NCI-H82 treated with DMSO at 0.1 percent for 48 hours (cell line): ENCODE data around the gene UBL4A.

Experiments used
- DNase-seq: peaks from one replicate; lab custom pipeline; 2025; ENCODE audit not compliant: unreplicated experiment; lab: John Stamatoyannopoulos, UW

UBL4A gene

DNA sequence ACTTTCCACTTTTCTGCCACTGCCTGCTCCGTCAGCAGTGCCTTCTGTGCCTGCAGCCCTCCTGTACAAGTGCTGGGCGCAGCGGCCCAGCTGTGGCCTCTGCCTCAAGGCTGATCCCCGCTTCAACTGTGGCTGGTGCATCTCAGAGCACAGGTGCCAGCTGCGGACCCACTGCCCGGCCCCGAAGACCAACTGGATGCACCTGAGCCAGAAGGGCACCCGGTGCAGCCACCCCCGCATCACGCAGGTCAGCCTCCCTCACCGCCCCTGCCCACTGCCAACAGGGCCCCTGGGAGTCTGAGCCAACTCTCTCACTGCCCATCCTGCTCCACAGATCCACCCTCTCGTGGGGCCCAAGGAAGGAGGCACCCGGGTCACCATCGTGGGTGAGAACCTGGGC is 20.8 kb downstream of the UBL4A start:
- DNase-seq = no peak

GRCh38 chrX:154464806-154465365 is 21.5 kb downstream of the UBL4A start:
- no peak for DNase-seq

DNA sequence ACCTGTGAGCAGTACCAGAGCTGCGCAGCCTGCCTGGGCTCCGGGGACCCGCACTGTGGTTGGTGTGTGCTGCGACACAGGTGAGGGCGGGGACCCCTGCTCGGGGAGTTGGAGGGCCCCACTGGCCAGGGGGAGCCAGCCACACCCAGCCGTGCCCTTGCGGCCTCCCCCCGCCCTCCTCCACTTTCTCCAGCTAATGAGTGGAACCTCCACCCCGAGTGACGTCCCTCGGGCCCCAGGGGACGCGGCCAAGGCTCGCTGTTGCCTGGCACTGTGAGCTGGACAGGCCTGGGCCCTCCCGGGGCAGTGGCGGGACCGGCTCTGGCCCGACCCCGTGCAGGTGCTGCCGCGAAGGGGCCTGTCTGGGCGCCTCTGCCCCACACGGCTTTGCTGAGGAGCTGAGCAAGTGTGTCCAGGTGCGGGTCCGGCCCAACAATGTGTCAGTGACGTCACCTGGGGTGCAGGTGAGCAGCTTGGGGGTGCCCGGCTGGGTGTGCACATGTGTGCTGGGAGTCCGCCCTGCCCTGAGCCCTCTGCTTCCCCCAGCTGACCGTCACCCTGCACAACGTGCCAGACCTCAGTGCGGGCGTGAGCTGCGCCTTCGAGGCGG is 22.7 kb downstream of the UBL4A start:
- no peak for DNase-seq

DNA sequence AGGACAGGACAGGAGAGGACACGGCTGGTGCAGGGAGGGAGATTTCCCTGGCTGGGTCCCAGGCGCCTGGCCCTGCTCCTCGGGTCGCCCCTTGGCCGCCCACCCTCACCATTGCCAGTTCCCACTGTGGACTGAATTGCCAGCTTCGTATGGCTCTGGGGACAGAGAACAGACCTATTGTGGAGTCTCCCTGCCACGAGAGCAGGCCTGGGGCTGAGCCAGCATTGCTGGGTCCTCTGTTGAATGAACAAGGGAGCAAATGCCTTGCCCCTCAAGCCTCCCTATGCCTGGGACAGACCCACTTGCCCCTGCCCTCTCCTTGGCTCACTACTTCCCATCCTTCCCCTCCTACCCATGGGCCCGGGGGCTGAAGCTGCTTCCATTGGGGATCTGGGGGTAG is 24.0 kb downstream of the UBL4A start:
- DNase-seq = no peak

GRCh38 chrX:154460326-154460725 is 26.1 kb downstream of the UBL4A start:
- DNase-seq = no peak

GRCh38 chrX:154459832-154460231 is 26.6 kb downstream of the UBL4A start:
- peak; percentile 13 for DNase-seq

DNA sequence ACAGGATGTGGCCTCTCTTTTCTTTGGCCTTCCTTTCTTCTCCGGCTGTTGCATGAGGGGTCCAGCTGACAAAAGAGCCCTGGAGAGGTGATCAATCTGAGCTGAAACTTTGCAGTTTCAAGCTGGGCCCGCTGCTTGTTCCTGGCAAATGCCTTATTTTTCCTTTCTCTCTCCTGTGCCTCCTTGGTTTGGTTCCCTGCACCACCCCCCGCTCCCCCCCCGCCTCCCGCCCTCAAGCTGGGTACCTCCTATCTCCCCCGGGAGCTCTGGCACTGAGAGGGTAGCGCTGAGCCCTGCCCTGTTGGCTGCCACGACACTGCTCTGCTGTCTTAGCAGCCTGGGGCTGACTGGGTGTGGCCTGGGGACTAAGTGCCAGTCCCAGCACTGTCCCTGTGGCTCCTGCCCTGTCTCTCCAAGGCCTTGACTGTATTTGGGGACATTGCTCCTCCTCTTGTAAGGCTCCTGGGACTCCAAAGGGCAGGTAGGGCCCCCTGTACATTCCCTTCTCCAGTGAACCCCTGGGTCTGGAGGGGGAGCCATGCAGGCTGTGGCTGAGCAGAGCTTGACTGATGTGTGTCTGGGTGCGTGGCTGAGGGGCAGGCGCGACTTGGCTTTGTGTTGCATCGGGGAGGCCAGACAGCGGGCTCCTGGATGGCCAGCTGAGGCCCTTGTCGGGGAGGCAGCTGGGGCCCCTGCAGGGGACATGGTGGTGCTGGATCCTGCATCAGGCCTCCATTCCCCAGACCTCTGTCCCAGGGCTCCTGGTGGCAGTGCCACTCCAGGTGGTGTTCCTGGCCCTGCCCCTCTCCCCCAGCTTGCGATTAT is 27.2 kb downstream of the UBL4A start:
- DNase-seq = no peak

DNA sequence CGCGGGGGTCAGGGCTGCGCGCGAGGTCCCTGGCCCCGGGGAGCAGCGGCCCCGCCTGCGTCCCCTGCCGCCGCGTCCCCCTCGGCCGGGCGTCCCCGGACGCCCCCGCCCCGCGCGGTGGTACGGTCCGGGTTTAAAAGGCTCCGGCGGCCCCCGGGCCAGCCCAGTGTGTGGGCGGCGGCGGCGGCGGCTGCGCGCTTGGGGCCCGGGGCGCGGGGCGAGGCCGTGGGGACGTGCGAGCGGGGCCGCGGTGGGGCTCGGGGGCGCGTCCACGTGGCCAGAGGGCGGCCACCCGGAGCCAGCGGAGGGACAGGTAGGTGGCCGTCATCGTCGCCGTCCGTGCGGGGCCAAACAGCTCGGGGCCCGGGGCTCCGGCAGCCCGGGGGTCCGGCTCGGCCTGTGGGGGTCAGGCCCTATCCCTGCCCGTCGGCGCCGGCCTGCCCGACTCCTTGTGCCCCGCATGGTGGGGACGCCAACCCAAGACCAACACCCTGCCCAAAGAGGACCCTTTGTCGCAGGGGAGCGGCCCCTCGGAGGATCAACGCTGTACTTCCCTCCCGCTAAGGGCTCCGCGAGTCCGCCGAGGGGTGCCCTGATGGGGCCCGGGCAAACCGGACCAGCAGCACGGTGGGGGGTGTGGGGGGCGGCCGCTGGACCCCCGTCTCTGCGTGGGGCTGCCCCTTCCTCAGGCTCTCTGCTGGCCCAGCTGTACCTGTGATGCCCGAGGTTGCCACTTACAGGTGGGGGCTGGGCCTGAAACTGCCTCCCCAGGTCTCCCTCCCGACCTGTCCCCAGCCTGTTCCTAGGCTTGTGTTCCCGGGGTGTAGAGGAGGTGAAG is 28.1 kb downstream of the UBL4A start, which contains the start of gene PLXNA3:
PLXNA3 (plus strand) TSS at position 166 of the 838 bp plus-strand sequence. CDS start 1,903 bp downstream, outside the sequence.
- no peak for DNase-seq

DNA sequence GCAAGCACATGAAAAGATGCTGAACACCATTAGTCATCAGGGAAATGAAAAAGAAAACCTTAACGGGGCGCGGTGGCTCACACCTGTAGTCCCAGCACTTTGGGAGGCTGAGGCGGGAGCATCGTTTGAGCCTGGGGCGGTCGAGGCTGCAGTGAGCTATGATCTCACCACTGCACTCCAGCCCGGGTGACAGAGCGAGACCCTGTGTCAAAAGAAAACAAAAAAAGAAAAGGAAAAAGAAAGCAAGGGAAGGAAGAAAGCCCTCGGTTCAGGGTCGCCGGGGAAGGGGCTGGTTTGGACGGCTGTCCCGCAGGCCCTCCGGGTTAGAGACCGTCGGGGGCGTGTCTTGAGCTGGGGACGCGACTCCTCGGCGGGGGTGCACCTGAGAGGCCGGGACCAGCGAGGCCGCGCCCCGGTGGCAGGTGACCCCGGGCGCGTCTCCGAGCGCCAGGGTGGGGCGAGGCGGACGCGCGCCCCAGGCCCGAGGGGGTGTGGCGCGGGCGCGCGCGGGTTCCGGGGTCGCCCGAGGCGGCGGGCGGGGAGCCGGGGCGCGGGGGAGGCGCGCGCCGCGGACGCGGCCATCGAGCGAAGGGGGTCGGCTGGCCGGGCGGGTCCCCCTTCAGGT is 28.8 kb downstream of the UBL4A start:
- no peak for DNase-seq

- DNase-seq = no peak
Observed at GRCh38 chrX:154452823-154453222, 33.6 kb downstream of the UBL4A start.

DNA sequence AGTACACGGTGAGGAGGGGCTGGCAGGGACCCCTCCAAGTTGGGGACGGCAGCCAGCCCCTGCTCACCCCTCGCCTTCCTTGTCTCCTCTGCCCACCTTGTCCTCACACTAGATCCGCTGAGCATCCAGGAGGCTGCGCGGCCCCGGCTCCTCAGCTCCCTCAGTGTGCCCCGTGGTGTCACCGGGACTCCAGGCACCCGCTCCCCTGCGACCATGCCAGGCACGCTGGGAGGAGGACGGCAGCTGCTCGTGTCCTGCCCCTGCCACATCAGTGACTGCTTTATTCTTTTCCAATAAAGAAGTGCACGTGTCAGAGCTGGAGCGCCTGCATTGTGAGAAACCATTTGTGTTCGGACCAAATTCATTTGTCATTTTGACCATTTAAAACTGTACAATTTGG is 36.1 kb downstream of the UBL4A start:
- no peak for DNase-seq

DNA sequence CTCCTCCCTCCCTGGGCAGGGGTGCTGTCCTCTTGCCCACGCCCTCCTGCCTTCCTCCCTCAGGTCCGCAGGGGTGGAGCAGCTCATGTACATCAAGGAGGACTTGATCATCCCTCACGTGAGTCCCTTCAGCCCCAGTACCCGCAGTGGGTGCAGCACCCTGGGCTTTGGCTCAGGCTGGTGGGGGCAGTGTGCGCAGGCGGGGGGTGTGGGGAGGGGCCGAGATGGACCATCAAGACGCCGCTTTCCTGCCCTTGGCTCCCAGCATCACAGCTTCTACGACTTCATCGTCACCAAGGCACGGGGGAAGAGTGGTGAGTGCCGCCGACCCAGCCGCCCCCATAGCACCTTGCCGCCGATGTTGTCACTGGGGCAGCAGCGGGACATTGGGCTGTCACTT is 36.8 kb downstream of the UBL4A start:
- no peak for DNase-seq

DNA sequence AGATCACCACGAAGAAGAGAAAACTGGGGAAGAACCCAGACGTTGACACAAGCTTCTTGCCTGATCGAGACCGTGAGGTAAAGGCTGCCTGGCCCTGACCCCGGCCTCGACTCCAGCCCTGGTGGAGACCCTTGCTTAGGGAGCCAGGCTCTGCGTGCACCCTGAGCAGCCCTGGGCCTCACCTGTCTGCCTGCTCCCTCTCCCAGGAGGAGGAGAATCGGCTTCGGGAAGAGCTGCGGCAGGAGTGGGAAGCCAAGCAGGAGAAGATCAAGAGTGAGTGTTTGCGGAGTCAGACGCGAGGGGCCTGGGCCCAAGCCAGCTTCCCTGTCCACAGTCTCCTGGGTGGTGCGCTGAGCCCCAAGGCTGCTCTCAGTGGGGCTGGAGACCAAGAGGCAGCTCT is 37.9 kb downstream of the UBL4A start:
- DNase-seq = no peak

DNA sequence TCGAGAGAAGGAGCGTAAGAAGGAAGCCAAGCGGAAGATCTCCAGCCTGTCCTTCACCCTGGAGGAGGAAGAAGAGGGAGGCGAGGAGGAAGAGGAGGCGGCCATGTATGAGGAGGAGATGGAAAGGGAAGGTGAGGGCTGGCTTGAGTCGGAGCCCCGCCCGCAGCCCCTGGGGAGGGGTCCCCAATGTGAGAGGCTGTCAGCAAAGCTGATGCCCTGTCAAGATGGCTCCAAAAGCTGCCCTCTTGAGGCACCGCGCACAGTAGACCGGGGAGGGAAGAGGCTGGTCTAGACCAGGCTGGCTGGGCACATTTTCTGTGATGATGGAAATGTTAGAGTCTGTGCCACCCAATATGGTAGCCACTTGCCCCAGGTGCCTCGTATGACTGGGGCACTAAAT is 40.0 kb downstream of the UBL4A start:
- DNase-seq = no peak

GRCh38 chrX:154445776-154446175 is 40.6 kb downstream of the UBL4A start:
- no peak for DNase-seq

- no peak for DNase-seq
Observed at GRCh38 chrX:154444755-154445246, 41.6 kb downstream of the UBL4A start.

GRCh38 chrX:154443992-154444754 is 42.2 kb downstream of the UBL4A start, which contains the start of gene FAM50A:
Gene FAM50A (plus strand): TSS chrX:154444141. CDS start chrX:154444236, 95 bp downstream.
- peak; percentile 26 for DNase-seq

DNA sequence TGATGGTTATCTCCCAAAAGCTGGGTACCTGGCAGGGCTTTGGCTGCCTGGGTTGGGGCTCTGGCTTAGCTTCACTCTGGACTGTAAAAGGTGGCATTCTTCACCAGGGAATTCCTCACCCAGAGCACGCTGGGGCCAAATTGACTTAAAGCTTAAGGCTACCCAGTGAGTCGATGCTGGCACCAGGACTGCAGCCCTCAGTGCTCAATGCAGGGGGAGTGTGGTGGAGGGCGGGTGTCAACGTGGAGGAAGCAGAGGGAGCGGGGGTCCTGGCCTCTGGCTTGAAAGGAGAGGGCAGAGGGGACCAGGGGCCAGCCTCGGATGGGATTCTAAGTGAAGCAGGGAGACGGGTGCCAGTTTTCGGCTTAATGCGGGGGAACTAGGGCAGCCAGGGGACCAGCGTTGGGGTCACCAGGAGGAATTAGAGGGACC is 42.9 kb downstream of the UBL4A start:
- DNase-seq = no peak

GRCh38 chrX:154441984-154442707 is 44.3 kb downstream of the UBL4A start:
- no peak for DNase-seq
